Body of pancreas (tissue), 4 donors: ENCODE data around the gene CAB39L.

Experiments used
- CTCF ChIP-seq, 7 experiments: fragments of 450-650 bp in 4 of 7; fragments of 200-600 bp in 3 of 7; sonication (generic) in 3 of 7; IDR thresholded peaks; one replicate each; pipeline ENCODE4 v1.5.1; 2016 to 2019; ENCODE audit warnings: antibody characterized with exemption in 7 of 7
- POLR2A ChIP-seq, 3 donors: fragments of 450-650 bp; IDR thresholded peaks; one replicate each; pipeline ENCODE4 v1.6.1; 2016; ENCODE audit warnings: antibody characterized with exemption in 3 of 3, mild to moderate bottlenecking in 2 of 3

GRCh38 chr13:49315036-49315565, 128.8 kb downstream of the CAB39L start:
- TF ChIP-seq CTCF (IDR thresholded peaks at IDR 0.05), result no peak
- no peak for TF ChIP-seq POLR2A (IDR thresholded peaks at IDR 0.05)
